Smooth muscle cell (in vitro differentiated cells): ENCODE measurements around the gene PKDREJ. TPM values are rescaled to one million over a fixed set of nuclear protein-coding genes. Genes with fewer than 3 reads are reported as not detected.
A peak's percentile ranks its signal among the peaks of the same experiment; 100 is the strongest.

Experiments
- DNase-seq: peaks from one replicate; lab custom pipeline; 2025; ENCODE audit not compliant: unreplicated experiment; lab: John Stamatoyannopoulos, UW
- H2AFZ ChIP-seq: fragments of 200-600 bp; sonication (generic); 2 replicates; pipeline ENCODE4 v1.6.0; 2016; ENCODE audit warnings: antibody characterized with exemption, low read depth, mild to moderate bottlenecking
- H3F3A ChIP-seq: fragments of 200-600 bp; sonication (generic); 2 replicates; pipeline ENCODE4 v1.6.0; 2017; ENCODE audit warnings: antibody characterized with exemption, low read depth
- H3K27ac ChIP-seq: fragments of 200-600 bp; sonication (generic); 2 replicates; pipeline ENCODE4 v1.5.1; 2016; ENCODE audit warnings: low read depth, mild to moderate bottlenecking
- H3K27me3 ChIP-seq: fragments of 200-600 bp; sonication (generic); 2 replicates; pipeline ENCODE4 v1.6.1; 2016; ENCODE audit warnings: low read depth, mild to moderate bottlenecking
- H3K36me3 ChIP-seq: fragments of 200-600 bp; sonication (generic); 2 replicates; pipeline ENCODE4 v1.5.1; 2016; ENCODE audit warnings: low read depth
- H3K4me1 ChIP-seq: fragments of 200-600 bp; sonication (generic); 2 replicates; pipeline ENCODE4 v1.5.1; 2016; ENCODE audit warnings: low read depth
- H3K4me2 ChIP-seq: fragments of 200-600 bp; sonication (generic); 2 replicates; pipeline ENCODE4 v1.6.0; 2016; ENCODE audit warnings: mild to moderate bottlenecking
- H3K4me3 ChIP-seq: fragments of 200-600 bp; sonication (generic); 2 replicates; pipeline ENCODE4 v1.5.1; 2016; ENCODE audit warnings: mild to moderate bottlenecking
- H3K79me2 ChIP-seq: fragments of 200-600 bp; sonication (generic); 2 replicates; pipeline ENCODE4 v1.6.0; 2016; ENCODE audit warnings: low read depth, mild to moderate bottlenecking
- H3K9ac ChIP-seq: fragments of 200-600 bp; sonication (generic); 2 replicates; pipeline ENCODE4 v1.6.0; 2016; ENCODE audit warnings: low read depth
- H3K9me3 ChIP-seq: fragments of 200-600 bp; sonication (generic); replicated peaks from 2 replicates; pipeline ENCODE4 v1.5.1; 2016; ENCODE audit warnings: low read depth
- H4K20me1 ChIP-seq: fragments of 200-600 bp; sonication (generic); 2 replicates; pipeline ENCODE4 v1.6.0; 2016; ENCODE audit warnings: low read depth
- WGBS: methylation state at CpG from one replicate; pipeline ENCODE4 v1.1.7; 2016; ENCODE audit warnings: low lambda C conversion rate; 5-methylcytosine and 5-hydroxymethylcytosine counted together
- polyA plus RNA-seq: library from polyadenylated mRNA; unstranded; fragments of >200 nt; fragmentation: Nextera tagmentation; extraction: Ambion mirVana; gene quantifications from 2 replicates; pipeline ENCODE4 v1.2.1, GENCODE V29; 2016
- total RNA-seq: library from RNA; depleted of rRNA; stranded (reverse); fragments of >200 nt; gene quantifications from 2 replicates; pipeline ENCODE4 v1.2.3, GENCODE V29; 2014
- TF ChIP-seq, protein P1 (sequence below): fragments of 200-600 bp; sonication (generic); IDR thresholded peaks from 2 replicates; pipeline ENCODE4 v1.5.1; 2017; ENCODE audit warnings: borderline replicate concordance, mild to moderate bottlenecking, antibody characterized with exemption; ENCODE audit not compliant: insufficient read depth, poor library complexity, severe bottlenecking

PKDREJ gene
- total and polyA plus RNA-seq, 2 experiments from 2014 or later, result 0.05 TPM; not detected in 1

DNA sequence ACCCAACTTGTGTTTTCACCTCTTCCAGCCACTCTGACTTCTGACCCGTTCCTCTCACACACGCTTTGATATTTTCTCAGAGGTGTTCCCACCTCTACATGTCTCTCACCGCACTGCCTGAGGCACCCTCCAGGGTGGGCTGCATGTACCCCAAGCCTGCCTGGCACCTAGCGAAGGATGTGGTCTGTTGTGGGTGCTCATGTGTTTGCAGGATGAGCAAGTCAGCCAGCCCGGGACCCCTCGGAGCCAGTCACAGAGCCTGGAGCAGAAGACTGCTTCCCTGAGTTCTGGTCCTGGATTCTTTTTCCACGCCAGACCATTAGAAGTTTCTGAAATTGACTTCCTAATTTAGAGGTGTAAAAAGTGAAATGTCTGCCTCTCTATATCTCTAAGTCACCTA lies 37.3 kb upstream of the PKDREJ start:
- WGBS, result 98% methylated on average over 7 of the region's 7 CpGs
- DNase-seq, result no peak
- no peaks in the 10 kb centered on the region for H3K27me3 ChIP-seq

DNA sequence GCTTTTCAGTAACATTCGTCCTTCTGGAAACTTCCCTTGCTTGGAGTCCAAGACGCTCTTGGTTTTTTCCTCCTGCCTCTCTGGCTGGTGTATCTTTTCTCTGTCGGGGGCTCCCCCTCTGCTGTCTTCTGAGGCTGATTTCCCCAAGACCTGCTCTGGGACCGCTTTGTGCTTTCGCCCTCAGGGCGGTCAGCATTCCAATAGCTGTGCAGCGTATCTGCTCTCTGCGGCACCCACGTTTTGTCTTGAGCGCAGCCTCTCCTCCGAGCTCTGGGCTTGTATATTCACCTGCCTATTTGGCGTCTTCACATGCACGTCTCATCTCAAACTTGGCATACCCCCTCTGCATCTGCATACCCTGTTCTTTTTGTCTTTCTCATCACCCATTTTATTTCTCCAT lies 36.0 kb upstream of the PKDREJ start:
- H4K20me1 ChIP-seq, result no peaks in the 10 kb centered on the region
- peaks cover 61% of the 10 kb centered on the region for H3K79me2 ChIP-seq
- TF ChIP-seq, protein P1, sequence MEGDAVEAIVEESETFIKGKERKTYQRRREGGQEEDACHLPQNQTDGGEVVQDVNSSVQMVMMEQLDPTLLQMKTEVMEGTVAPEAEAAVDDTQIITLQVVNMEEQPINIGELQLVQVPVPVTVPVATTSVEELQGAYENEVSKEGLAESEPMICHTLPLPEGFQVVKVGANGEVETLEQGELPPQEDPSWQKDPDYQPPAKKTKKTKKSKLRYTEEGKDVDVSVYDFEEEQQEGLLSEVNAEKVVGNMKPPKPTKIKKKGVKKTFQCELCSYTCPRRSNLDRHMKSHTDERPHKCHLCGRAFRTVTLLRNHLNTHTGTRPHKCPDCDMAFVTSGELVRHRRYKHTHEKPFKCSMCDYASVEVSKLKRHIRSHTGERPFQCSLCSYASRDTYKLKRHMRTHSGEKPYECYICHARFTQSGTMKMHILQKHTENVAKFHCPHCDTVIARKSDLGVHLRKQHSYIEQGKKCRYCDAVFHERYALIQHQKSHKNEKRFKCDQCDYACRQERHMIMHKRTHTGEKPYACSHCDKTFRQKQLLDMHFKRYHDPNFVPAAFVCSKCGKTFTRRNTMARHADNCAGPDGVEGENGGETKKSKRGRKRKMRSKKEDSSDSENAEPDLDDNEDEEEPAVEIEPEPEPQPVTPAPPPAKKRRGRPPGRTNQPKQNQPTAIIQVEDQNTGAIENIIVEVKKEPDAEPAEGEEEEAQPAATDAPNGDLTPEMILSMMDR, result no peak
- H3K9ac ChIP-seq, result no peak overlapping the region
- DNase-seq, result no peak
- no peak overlapping the region for H2AFZ ChIP-seq
- WGBS, result 93% methylated on average over 13 of the region's 13 CpGs
- H3K36me3 ChIP-seq, result no peaks in the 10 kb centered on the region
- no peaks in the 10 kb centered on the region for H3K9me3 ChIP-seq
- H3K27me3 ChIP-seq, result no peaks in the 10 kb centered on the region
- H3K4me2 ChIP-seq, result no peak overlapping the region
- H3K4me3 ChIP-seq, result no peak overlapping the region
- H3K27ac ChIP-seq, result no peak overlapping the region
- no peaks in the 10 kb centered on the region for H3F3A ChIP-seq
- H3K4me1 ChIP-seq, result peaks cover 4% of the 10 kb centered on the region

More for the DNA sequence above, 37.3 kb upstream of the PKDREJ start:
- Histone ChIP-seq H3K36me3 (no peaks in the 10 kb centered on the region), H3K9ac (no peak overlapping the region), H2AFZ (no peak overlapping the region), H3K4me3 (no peak overlapping the region), H3K9me3 (no peaks in the 10 kb centered on the region), H3K4me2 (no peak overlapping the region), H3K79me2 (peaks cover 70% of the 10 kb centered on the region), H3K4me1 (peaks cover 4% of the 10 kb centered on the region), H4K20me1 (no peaks in the 10 kb centered on the region), H3K27ac (no peak overlapping the region), H3F3A (no peaks in the 10 kb centered on the region)
- TF ChIP-seq, protein P1, result no peak

DNA sequence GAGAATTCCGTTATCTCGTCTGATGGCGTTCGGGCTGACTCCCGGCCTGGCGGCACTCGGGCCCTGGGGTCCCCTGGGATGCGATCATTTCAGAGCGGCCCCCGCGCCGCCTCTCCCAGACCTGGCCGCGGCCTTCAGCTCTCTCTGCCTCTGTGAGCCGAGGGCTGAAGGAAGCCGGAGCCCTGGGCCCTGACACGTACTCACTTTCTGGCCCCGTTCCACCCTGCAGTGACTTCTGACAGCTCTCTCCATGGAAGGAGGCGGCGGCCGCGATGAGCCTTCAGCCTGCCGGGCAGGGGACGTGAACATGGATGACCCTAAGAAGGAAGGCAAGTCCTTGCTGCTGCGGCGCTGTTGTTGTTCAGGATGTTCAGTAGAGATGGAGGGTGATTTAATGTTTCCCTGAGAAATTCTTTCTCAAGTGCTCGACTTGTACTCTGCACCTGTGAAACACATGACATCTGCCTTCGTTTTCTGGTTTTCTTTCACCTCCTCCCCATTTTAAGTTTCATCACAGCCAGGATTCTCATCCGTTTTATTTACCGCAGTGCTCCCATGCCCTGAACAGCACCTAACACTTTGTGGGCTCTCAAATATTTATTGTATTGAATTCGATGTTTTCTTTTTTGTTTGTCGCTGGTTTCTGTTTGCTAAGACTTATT lies 34.1 kb upstream of the PKDREJ start:
- Histone ChIP-seq H3K27me3 (no peaks in the 10 kb centered on the region), H3F3A (no peaks in the 10 kb centered on the region), H3K79me2 (peaks cover 46% of the 10 kb centered on the region), H3K36me3 (no peaks in the 10 kb centered on the region), H3K4me3 (peak overlapping the region; percentile 73), H4K20me1 (no peaks in the 10 kb centered on the region), H3K9ac (peak overlapping the region; percentile 58), H3K9me3 (no peaks in the 10 kb centered on the region), H3K4me1 (peaks cover 4% of the 10 kb centered on the region), H3K4me2 (peak overlapping the region; percentile 96), H3K27ac (no peak overlapping the region), H2AFZ (peak overlapping the region; percentile 87)
- 6% methylated on average over 32 of the region's 32 CpGs for WGBS
- DNase-seq, result no peak
- TF ChIP-seq, protein P1, result no peak
